ENCODE data around the gene ARL6IP1. TPM values are rescaled to one million over a fixed set of nuclear protein-coding genes. Genes with fewer than 3 reads are reported as not detected.
A peak's percentile ranks its signal among the peaks of the same experiment; 100 is the strongest.
"Not testable (repeated sequence)": the region's sequence is repeated elsewhere in the genome, so short reads cannot be mapped to it uniquely, and the experiment has no call there.

ARL6IP1 gene
- total RNA-seq, 2 donors from 2014 or later: 164 to 169 TPM

DNA sequence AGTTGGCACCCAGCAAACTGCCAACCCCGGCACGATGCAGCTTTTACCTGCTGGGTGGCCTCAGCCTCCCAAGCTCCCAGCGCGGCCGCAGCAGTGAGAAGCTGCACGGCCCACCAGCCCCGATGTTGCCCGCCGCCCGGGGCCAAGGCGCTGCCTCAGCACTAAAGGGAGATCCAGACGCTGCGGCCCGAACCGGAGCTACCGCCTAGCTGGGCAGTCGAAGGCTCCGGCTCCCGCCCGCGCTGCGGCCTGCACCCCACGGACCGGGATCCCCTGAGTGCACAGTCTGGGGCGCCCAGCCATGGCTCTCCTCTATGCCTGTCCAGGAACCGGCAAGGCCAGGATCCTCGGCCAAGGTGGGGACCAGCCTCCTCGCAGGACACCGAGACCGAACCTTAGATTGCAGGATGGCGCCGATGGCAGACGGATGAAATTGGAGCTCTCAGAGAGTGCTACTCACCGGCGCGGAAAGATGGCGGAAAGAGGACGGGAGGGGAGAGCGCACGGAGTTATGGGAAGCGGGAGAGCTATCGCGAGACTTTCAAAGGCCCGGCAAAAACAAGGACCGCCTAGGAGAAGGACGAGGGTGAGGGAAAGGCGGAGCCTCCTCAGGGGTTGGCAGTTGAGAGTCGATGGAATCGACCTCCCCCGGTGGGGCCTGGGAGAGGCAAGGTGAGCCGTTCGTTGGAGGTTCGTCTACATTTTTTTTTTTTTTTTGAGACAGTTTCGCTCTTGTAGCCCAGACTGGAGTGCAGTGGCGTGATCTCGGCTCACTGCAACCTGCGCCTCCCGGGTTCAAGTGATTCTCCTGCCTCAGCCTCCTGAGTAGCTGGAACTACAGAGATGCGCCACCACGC is 11.3 kb downstream of the ARL6IP1 start, which contains the start of gene RPS15A:
TSS of gene RPS15A (minus strand) at position 485 of the 857 bp plus-strand sequence. CDS start 1,221 bp downstream, outside the sequence.
- H3K9me3 Mint-ChIP-seq: peaks cover 0 to 1% of the 10 kb centered on the region in 2 donors
- ATAC-seq (replicated peaks in 1 of 2) (peak; percentile 84 to 85), DNase-seq (peak; percentile 93 to 97)
- peak within 1 kb of the TSS; percentile 94 to 99 for H3K4me3 Mint-ChIP-seq
- H3K36me3 Mint-ChIP-seq (ENCODE audit: insufficient read depth in 2 of 2): peaks cover 43 to 69% of the 10 kb centered on the region in 2 donors
- peaks cover 66% of the 10 kb centered on the region for H3K4me1 Mint-ChIP-seq (ENCODE audit: low read depth)
- H3K27me3 Mint-ChIP-seq (ENCODE audit: low read depth): no peaks in the 10 kb centered on the region
- peak within 1 kb of the TSS; percentile 99 for H3K27ac Mint-ChIP-seq

DNA sequence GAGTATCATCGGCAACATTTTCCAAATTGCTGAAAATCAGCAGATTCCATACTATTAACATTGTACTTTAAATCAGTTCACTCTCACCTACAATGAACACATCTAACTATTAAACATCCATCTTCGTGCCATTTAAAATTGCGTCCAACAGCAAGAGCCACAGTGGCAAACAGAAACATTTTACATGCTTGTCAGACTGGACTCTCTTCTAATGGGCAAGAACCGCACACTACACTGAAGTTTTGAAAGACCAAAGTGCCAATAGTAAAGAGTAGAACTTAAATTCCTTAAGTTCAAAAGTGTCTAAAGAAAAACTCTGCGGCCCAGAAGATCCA is 11.9 kb downstream of the ARL6IP1 start:
- Mint-ChIP-seq H3K27ac (peak overlapping the region; percentile 99), H3K27me3 (ENCODE audit: low read depth) (no peaks in the 10 kb centered on the region), H3K4me3 (peak overlapping the region; percentile 94 to 99), H3K4me1 (ENCODE audit: low read depth) (peaks cover 72% of the 10 kb centered on the region), H3K36me3 (ENCODE audit: insufficient read depth in 2 of 2) (peaks cover 46 to 72% of the 10 kb centered on the region in 2 donors), H3K9me3 (peaks cover 0 to 1% of the 10 kb centered on the region in 2 donors)
- DNase-seq (no peak), ATAC-seq (replicated peaks in 1 of 2) (no peak)

DNA sequence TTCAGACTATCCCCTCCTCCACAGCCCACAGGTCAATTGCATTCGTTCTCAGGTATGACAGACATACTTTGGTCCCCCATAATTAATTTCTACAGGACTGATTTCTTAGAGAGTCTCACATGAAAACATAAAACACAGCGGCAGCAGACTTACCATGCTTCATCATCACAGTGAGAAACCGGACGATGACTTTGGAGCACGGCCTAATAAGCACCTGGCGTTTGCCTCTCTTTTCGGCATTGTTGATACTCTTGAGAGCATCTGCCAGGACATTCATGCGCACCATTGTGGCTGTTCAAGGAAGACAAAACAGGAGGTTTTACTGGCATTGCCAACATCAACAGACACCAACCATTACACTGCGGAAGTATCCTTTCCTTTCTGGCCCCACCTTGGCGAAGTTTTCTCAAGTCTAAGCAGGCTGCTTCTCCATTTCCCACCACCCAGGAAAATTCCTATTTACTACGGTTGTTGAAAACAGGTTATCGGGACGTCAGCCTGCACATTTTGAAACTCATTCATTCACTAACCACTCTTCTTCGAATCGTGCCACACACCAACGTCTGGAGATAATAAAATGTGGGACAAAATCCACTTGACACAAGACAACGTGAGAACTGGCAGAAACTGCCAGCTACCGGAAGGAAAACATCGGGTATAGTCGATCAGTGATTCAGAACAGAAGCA is 12.4 kb downstream of the ARL6IP1 start:
- no peak for DNase-seq

GRCh38 chr16:18784917-18785623 is 16.3 kb downstream of the ARL6IP1 start:
- H3K4me3 Mint-ChIP-seq: peak overlapping the region; percentile 76 to 94
- DNase-seq (no peak), ATAC-seq (replicated peaks in 1 of 2) (no peak)
- H3K9me3 Mint-ChIP-seq: peaks cover 0 to 1% of the 10 kb centered on the region in 2 donors
- no peaks in the 10 kb centered on the region for H3K27me3 Mint-ChIP-seq (ENCODE audit: low read depth)
- peak overlapping the region; percentile 61 for H3K27ac Mint-ChIP-seq
- peaks cover 61% of the 10 kb centered on the region for H3K4me1 Mint-ChIP-seq (ENCODE audit: low read depth)
- peaks cover 41 to 59% of the 10 kb centered on the region in 2 donors for H3K36me3 Mint-ChIP-seq (ENCODE audit: insufficient read depth in 2 of 2)

More for the DNA sequence above, 12.4 kb downstream of the ARL6IP1 start:
- peaks cover 0 to 1% of the 10 kb centered on the region in 2 donors for H3K9me3 Mint-ChIP-seq
- peaks cover 75% of the 10 kb centered on the region for H3K4me1 Mint-ChIP-seq (ENCODE audit: low read depth)
- peak overlapping the region; percentile 94 to 99 for H3K4me3 Mint-ChIP-seq
- peaks cover 46 to 72% of the 10 kb centered on the region in 2 donors for H3K36me3 Mint-ChIP-seq (ENCODE audit: insufficient read depth in 2 of 2)
- H3K27me3 Mint-ChIP-seq (ENCODE audit: low read depth): no peaks in the 10 kb centered on the region
- no peak for ATAC-seq (replicated peaks in 1 of 2)
- peak overlapping the region; percentile 99 for H3K27ac Mint-ChIP-seq

DNA sequence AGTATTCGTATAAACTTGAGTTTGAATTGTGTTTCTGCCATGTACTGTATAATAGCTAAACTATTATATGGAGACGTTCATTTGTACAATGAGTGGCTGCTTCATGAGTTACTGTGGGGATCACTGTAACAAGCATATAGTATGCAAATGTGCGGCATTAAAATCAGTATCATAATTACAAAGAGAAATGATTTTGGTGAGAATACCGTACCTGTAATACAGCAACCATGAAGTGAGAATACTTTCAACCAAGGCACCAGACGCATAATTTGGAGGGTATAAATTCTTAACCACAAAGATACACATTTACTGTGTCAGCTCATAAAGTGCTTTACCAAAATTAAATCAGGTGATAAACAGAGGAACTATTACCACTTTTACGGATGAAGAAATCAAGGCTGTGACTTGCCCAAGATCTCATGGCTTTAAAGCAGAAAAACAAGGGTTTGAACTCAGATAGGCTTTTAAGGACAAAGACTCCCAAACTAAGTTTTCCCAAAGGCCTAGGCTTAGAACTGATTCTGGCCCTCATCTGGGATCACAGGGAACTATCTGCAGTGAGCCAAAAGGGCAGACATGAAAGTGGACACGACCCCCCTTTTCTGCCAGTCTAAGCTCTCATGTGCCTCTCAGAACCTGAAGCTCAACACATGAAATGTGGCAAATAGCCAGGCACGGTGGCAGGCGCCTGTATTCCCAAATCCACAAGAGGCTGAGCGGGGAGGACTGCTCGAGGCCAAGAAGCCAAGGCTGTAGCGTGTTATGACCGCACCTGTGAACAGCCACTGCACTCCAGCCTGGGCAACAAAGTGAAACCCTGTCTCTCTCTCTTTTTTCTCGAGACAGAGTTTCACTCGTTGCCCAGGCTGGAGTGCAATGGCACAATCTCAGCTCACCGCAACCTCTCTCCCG is 17.7 kb downstream of the ARL6IP1 start:
- peaks cover 53% of the 10 kb centered on the region for H3K4me1 Mint-ChIP-seq (ENCODE audit: low read depth)
- no peaks in the 10 kb centered on the region for H3K27me3 Mint-ChIP-seq (ENCODE audit: low read depth)
- peak overlapping the region; percentile 76 for H3K27ac Mint-ChIP-seq
- H3K9me3 Mint-ChIP-seq: peaks cover 0 to 1% of the 10 kb centered on the region in 2 donors
- DNase-seq (no peak), ATAC-seq (replicated peaks in 1 of 2) (peak; percentile 3 to 58)
- H3K4me3 Mint-ChIP-seq: peak overlapping the region; percentile 39 to 76
- H3K36me3 Mint-ChIP-seq (ENCODE audit: insufficient read depth in 2 of 2): peaks cover 30 to 47% of the 10 kb centered on the region in 2 donors

GRCh38 chr16:18782697-18783429 is 18.5 kb downstream of the ARL6IP1 start:
- DNase-seq (peak in 1 of 2 donors; percentile 41), ATAC-seq (replicated peaks in 1 of 2) (peak; percentile 34 to 49)
- H3K4me1 Mint-ChIP-seq (ENCODE audit: low read depth): peaks cover 45% of the 10 kb centered on the region
- peak overlapping the region; percentile 76 for H3K27ac Mint-ChIP-seq
- H3K9me3 Mint-ChIP-seq: peaks cover 0 to 1% of the 10 kb centered on the region in 2 donors
- peak overlapping the region in 1 of 2 donors; percentile 58 for H3K4me3 Mint-ChIP-seq
- peaks cover 23 to 39% of the 10 kb centered on the region in 2 donors for H3K36me3 Mint-ChIP-seq (ENCODE audit: insufficient read depth in 2 of 2)
- no peaks in the 10 kb centered on the region for H3K27me3 Mint-ChIP-seq (ENCODE audit: low read depth)

DNA sequence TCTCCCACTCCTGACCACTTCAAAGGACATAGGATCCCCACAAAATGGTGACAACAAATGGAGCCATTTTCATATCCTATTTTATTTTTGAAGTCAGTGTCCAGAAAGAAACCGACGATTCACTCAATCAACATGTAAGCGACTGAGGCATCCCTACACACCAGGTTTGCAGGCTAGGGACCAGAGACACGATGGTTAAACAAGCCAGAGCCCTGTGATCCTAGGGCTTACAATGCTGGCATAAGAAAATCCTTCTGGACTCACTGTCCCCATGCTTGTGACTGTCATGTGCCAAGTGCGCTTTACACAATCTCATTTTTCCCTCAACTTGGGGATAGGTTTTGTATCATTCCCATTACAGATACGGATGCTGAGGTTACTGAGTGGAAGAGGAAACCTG is 20.1 kb downstream of the ARL6IP1 start:
- DNase-seq; H3K27ac Mint-ChIP-seq; ATAC-seq (replicated peaks in 1 of 2); H3K9me3 Mint-ChIP-seq; H3K27me3 Mint-ChIP-seq (ENCODE audit: low read depth); H3K4me3 Mint-ChIP-seq: not testable (repeated sequence)
- H3K36me3 Mint-ChIP-seq (ENCODE audit: insufficient read depth in 2 of 2): peaks cover 13 to 26% of the 10 kb centered on the region in 2 donors
- peaks cover 32% of the 10 kb centered on the region for H3K4me1 Mint-ChIP-seq (ENCODE audit: low read depth)

DNA sequence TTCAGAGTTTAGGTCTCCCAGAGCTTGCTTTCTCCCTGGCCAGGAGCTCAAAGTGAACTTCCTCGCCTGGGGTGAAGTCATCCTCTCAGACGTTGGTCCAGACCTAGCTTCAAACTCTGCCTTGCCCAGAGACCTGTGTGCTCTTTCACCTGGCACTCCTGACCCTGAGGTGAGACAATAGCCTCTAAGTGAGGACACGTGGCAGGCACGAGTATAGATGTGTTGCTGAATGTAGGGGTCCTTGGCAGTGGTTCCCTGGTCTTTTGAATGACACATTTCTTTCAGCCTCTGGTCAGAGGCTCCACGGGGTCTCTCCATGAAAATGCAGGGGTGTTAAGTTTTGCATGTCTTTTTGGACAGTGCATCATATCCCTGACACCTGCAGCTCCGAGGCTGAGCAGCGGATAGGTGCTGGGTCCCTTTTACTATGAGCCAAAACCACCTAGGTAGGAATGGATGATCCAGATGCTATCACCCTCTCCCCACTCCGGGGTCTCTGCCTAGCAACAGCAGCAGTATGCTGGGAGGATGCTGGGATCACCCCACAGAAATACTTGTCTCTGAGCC is 20.8 kb downstream of the ARL6IP1 start:
- not testable (repeated sequence) for H3K27me3 Mint-ChIP-seq (ENCODE audit: low read depth); H3K4me3 Mint-ChIP-seq; DNase-seq; H3K27ac Mint-ChIP-seq; H3K9me3 Mint-ChIP-seq
- peak in 1 of 2 donors; percentile 7 for ATAC-seq (replicated peaks in 1 of 2)
- H3K36me3 Mint-ChIP-seq (ENCODE audit: insufficient read depth in 2 of 2): peaks cover 10 to 20% of the 10 kb centered on the region in 2 donors
- H3K4me1 Mint-ChIP-seq (ENCODE audit: low read depth): peaks cover 25% of the 10 kb centered on the region

DNA sequence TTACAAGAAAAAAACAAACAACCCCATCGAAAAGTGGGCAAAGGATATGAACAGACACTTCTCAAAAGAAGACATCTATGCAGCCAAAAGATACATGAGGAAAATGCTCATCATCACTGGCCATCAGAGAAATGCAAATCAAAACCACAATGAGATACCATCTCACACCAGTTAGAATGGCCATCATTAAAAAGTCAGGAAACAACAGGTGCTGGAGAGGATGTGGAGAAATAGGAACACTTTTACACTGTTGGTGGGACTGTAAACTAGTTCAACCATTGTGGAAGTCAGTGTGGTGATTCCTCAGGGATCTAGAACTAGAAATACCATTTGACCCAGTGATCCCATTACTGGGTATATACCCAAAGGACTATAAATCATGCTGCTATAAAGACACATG is 23.7 kb downstream of the ARL6IP1 start:
- not testable (repeated sequence) for ATAC-seq (replicated peaks in 1 of 2); H3K27ac Mint-ChIP-seq; H3K9me3 Mint-ChIP-seq; H3K4me3 Mint-ChIP-seq; H3K36me3 Mint-ChIP-seq (ENCODE audit: insufficient read depth in 2 of 2); DNase-seq; H3K4me1 Mint-ChIP-seq (ENCODE audit: low read depth); H3K27me3 Mint-ChIP-seq (ENCODE audit: low read depth)

- not testable (repeated sequence) for H3K4me3 Mint-ChIP-seq; H3K36me3 Mint-ChIP-seq (ENCODE audit: insufficient read depth in 2 of 2); DNase-seq; H3K27ac Mint-ChIP-seq; H3K9me3 Mint-ChIP-seq; H3K27me3 Mint-ChIP-seq (ENCODE audit: low read depth); H3K4me1 Mint-ChIP-seq (ENCODE audit: low read depth)
- ATAC-seq (replicated peaks in 1 of 2): peak in 1 of 2 donors; percentile 15
Observed at GRCh38 chr16:18776334-18776733, 25.0 kb downstream of the ARL6IP1 start.

GRCh38 chr16:18774651-18775050 is 26.7 kb downstream of the ARL6IP1 start:
- not testable (repeated sequence) for H3K27me3 Mint-ChIP-seq (ENCODE audit: low read depth)

More at GRCh38 chr16:18774651-18775050, 26.7 kb downstream of the ARL6IP1 start:
- H3K9me3 Mint-ChIP-seq; H3K36me3 Mint-ChIP-seq (ENCODE audit: insufficient read depth in 2 of 2); ATAC-seq (replicated peaks in 1 of 2); DNase-seq; H3K4me3 Mint-ChIP-seq; H3K27ac Mint-ChIP-seq: not testable (repeated sequence)
- H3K4me1 Mint-ChIP-seq (ENCODE audit: low read depth): peaks cover 14% of the 10 kb centered on the region

All from activated T-cell treated with anti-CD3 and anti-CD28 coated beads, Interleukin-2, amount 50 U/mL, for 72 hours (primary cell).